Measurements from ENCODE around the gene TAS2R40.
"Not testable (repeated sequence)": the region's sequence is repeated elsewhere in the genome, so short reads cannot be mapped to it uniquely, and the experiment has no call there.

The TAS2R40 gene

DNA sequence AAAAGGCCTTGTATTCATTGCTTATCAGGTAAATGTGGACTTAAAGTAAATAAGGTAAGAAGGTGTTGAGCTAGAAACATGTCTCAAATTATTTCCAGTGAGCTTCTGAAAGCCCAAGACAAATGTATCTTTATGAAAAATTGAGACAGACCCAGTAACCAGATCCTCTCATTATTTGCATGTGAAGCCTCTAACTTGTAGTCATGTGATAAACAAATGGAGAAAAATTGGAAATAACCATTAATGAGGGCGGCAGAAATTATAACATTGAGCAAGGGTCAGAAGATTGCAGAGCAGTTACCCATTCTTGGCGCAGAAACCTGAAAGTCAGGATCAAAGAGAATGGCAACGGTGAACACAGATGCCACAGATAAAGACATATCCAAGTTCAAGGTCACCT, at the start of gene TAS2R40:
Gene TAS2R40, plus strand, starts transcription at position 301 of the 400 bp plus-strand sequence. Its CDS starts 42 bp downstream, at position 343.
- DNase-seq = no peak

DNA sequence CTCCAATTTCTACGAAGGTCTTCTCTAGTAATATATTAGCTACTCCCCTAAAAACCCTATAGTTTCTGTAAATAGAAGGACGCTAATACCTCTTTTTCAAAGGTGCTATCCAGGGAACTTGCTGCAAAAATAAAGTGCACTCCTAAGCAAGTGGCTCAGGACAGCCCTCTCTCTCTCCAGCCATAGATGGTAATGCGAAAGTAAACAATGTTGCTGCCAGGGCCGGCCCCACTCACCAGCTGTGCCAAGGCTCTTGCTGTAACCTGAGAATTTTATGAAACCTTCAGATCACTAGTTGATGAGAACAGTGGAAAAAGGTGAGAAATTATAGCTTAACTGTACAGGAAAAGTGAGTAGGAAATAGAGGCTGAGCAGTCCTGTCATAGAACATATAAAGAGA, 49.5 kb upstream of the TAS2R40 start:
- DNase-seq = no peak

DNA sequence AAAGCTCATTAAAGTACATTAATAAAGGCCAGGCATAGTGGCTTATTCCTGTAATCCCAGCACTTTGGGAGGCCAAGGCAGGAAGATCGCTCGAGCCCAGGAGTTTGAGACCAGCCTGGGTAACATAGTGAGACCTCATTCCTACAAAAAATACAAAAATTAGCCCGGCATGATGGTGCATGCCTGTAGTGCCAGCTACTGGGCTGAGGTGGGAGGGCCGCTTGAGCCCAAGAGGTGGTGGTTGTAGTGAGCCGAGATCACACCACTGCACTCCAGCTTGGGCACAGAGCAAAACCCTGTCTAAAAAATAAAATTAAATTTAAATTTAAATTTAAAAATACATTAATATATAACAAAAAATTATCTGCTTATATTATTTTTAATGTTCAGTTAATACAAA, 45.7 kb upstream of the TAS2R40 start:
- no peak for DNase-seq

DNA sequence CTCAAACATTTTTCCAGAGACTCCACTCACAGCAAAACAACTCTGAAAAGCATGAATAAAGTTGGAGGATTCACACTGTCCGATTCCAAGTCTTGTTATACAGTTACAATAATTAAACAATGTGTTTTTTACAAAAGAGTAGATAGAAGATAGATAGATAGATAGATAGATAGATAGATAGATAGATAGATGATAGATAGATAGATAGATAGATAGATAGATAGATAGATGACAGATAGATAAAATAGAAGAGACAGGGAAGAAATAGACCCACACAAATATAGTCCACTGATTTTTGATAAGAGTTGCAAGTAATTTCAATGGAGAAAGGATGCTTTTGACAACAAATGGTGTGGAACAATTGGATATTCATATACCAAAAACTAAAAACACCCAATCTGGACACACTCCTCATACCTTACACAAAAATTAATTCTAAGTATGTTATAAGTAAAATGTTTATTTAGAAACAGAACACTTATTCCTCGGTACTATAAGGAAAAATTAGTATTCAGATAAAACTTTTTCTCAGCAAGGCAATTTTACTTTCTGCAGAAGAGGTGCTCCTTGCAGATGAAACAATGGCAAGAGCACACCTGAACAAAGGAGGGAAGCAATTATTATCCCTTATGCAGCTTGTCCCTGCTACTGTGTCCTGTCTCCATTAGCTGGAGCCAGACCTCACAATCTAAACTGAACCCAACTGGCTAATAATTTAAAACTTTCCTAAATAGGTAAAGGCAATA, 44.3 kb upstream of the TAS2R40 start:
- no peak for DNase-seq

DNA sequence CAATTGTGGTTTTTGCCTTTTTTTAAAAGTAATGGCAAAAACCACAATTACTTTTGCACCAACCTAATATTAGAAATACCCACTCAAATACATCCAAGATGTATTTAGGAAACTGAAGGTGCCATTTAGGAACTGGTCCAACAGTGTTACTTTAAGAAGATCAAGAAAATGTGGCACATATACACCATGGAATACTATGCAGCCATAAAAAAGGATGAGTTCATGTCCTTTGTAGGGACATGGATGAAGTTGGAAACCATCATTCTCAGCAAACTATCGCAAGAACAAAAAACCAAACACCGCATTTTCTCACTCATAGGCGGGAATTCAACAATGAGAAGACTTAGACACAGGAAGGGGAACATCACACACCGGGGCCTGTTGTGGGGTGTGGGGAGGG, 41.1 kb upstream of the TAS2R40 start:
- not testable (repeated sequence) for DNase-seq

DNA sequence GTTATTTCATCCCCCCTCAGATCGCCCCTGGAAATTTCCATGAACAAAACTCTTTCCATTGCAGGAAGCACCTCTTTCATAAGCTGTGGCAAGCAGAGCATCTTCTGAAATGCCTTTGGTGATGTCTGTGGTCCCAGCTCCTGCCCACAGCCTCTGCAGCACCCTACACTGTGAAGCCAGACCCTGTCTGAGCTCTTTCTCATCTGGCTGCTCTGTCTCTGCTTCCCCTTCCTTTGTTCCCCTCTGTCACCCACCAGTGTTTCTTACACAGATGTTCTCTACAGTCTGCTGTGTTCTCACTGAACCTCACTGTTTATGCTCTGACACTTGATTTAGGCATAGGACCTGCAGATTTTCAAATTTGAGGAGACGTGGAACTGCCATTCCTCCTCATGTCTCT, 40.5 kb upstream of the TAS2R40 start:
- DNase-seq = no peak

DNA sequence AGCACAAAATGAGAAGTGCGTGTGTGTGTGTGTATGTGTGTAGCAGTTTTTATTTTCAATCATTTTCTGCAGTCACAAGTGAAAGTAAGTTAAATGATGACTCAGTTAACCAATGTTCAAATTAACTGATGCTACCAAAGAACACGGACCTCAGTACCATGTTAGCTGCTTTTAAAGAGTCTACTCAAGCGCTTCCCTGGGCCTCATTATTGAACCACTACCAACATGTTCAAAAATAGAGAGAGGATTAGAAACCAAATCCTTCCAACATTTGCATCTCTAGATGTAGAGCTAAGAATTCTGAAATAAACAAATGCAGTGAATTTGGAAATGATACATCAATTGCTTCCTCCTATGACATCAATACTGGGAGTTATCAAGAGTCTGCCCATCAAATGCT, 38.8 kb upstream of the TAS2R40 start, which contains the start of gene TAS2R39:
Gene TAS2R39, plus strand, starts transcription at position 396 of the 400 bp plus-strand sequence. Its CDS starts 0 bp downstream, at position 396.
- no peak for DNase-seq

DNA sequence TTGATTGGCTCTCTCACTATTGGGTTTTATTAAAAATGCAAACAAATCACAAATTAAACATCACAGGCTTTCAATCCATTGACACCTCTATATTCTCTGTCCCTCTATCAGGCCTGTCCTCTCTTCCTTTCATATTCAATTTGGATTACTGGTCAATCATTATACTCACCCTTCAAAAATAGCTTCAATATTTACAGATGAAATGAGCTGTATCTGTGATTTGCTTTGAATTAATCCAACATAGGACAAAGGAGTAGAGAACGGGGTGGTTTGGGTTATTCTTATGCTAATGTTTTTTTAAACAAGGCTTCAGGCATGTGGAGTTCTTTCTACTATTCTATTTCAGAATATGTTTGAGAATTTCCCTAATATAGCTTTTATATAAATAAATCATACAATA, 36.3 kb upstream of the TAS2R40 start:
- DNase-seq = no peak

DNA sequence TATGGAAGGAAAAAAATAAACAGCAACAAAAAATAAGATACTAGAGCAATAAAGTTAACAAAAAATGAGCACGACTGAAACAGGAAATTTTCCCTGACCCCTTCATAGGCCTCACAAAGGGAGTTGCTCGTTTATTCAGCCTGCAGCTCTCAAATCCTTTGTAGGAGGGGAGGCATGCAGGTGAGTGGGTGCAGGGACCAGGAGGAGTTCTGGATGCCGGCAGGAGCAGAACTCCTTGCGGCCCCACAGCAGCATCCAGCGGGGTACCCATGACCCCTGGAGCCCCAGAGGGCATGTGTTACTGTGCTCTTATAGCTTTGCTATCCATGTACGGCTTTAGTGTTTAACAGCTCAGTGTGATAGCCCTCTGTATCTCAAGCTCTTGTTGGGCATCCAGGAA, 32.8 kb upstream of the TAS2R40 start:
- no peak for DNase-seq

DNA sequence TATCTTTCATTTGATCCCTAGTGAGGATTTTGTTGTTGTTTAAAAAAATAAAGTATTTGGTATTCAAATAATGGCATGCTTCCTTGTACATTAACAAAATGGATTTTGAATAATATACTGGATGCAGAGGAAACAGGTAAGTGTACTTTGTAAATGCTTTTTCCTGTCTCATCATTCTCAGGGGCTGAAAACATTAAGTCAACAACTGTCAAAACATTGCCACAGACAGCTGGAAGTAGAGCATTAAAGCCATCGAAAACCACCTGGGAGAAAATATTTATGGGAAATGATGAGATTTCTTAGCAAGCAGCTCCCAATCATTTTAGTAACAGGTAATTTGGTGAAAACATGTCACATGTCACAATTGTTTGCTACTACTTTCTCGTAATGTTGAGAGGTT, 28.0 kb upstream of the TAS2R40 start:
- no peak for DNase-seq

DNA sequence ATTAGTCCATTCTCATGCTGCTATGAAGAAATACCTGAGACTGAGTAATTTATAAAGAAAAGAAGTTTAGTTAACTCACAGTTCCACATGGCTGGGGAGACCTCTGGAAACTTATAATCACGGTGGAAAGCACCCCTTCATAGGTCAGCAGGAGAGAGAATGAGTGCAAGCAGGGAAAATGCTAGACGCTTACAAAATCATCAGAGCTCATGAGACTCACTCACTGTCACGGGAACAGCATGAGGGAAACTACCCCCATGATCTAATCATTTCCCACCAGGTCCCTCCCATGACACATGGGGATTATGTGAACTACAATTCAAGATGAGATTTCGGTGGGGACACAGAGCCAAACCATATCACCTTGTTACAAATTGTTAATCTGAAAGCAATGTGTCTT, 22.8 kb upstream of the TAS2R40 start:
- DNase-seq = no peak

DNA sequence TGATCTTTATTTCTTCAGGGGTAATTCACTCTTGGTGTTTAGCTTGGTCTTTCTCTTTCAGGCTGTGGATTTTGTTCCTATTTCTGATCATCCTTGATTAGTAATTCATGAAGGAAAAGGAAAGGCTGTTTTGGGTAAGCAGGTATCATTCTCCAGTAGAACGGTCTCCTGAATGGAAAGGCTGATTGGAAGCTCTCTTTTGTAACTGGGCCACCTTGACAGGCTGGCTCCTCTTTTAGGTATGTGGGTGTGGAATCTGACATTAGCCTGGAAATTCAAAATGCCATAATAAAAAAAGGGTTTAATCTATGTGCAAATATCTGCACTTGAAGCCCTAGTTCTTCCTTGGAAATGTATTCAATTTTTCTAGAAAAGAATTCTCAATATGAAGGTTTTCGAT, 19.7 kb upstream of the TAS2R40 start:
- DNase-seq = no peak

DNA sequence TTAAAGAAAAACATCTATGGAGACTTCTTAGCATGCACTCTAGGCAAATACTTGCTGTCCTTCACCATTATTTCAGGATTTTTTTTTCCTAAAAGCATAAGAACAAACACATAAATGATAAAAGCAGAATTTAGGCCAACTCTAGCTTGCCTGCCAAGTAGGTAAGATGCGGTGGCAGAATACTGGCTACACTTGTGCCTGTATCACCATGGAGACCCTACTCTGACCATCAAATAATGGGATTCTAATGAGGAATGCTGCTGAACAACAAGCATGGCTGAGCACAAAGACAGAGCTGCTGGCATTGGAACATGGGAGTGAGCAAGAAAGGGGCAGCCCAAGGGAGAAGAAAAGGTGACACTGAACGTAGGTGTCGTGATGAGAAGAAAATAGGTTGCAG, 18.5 kb upstream of the TAS2R40 start:
- DNase-seq = no peak

DNA sequence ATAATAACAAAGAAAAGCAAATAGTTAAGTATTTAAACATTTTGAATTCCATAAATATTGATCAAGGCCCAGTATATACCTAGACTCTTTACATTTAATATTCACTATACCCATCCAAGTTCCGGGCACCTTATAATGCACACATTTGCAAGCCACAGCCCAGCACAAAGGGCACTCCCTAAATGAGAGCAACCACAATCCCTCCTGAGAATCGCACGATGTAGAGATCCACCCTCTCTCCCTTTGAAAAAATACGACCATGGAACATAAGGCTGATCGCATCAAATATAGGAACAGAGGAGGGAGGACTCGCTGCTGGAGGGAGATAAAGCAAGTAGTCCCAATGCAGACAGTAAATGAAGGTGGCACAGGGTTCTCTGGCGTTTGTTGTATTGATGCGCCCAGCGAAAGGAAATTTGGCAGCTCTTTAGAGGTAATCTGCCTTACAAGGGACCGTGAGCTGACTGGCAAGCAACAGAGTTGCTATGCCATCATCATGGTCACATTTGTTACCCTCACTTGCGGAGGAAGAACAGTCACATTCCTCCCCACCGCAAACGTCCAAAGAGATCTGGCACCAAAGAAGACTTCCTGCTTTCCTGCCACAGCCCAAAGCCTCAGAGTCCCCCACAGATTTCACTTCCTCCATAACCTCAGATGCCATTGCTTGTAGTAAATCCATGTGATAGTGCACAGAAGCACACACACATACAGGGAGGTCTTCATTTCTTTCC, 16.1 kb upstream of the TAS2R40 start:
- DNase-seq = no peak

DNA sequence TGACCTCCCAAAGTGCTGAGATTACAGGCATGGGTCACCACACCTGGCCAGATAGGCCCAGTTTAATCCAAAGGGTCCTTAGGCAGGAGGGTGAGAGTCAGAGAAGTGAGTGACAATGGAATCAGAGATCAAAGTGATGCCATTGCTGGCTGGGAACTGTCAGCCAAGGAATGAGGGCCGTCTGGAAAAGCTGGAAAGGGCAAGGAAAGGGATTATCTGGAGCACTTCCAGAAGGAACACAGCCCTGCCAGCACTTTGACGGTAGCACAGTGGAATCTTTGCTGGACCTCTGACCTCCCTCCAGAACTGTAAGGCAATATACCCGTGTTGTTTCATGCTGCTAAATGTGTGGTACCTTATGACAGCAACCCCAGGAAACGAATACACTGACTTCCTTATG, 11.3 kb upstream of the TAS2R40 start:
- no peak for DNase-seq

DNA sequence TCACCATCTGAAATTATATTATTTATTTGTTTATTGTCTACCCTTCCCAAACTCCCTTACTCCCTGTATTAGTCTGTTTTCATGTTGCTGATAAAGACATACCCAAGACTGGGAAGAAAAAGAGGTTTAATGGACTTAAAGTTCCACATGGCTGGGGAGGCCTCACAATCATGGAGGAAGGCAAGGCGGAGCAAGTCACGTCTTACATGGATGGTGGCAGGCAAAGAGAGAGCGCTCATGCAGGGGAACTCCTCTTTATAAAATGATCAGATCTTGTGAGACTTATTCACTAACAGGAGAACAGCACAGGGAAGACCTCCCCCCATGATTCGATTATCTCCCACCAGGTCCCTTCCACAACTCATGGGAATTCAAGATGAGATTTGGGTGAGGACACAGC, 8.4 kb upstream of the TAS2R40 start:
- not testable (repeated sequence) for DNase-seq

DNA sequence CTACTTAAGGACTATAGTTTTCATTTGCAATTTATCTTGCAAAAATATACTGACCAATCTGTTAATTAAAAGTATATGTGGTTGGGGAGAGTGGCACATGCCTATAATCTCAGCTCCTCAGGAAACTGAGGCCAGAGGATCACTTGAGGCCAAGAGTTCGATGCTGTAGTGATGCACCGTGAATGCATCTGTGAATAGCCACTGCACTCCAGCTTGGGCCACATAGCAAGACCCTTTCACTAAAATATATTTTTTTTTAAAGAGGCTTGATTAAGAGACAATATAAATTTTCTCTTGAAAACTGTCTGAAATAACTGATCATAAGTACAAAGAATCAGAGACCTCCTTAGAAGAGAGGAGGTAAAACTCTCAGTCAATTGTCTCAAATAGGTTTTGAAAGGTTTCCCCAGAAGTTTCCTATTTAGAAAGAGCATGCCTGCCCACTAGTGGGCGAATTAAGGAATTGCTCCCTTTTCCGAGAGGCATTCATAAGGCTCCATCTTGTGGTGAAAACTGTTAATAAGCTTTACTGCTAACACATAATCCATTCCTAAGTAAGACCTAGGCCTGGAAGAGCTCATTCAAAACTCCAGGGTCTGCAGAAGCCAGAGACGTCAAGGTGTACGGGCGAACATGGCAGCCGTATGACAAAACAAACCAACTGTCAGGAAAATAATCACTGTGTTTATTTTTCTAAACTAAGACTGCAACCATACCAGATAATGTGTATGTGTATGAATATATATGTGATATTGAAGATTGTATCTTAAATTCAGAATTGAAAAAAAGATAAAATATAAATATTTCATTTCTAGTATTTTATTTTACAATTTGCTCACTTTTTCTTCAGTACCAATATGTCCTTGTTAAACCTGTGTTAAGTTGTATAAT, 6.8 kb upstream of the TAS2R40 start:
- DNase-seq = peak; percentile 78

DNA sequence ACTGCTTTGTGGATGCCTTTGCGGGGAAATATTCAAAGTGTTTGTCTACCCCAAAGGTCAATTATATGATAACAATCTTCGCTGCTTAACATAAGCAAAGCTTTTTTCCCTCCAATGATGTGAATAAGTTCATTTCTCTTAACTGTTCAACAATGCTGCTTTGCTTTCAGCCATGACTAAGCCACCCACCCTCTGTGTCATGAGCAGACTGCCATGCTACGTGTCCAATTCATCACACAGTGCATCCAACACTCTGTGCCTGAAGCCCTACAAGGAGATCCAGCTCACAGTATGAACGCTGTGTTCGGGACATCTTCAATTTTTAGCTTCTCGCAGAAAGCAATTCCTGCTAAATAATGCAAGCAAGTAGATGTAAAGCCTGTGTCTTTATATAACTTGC, 5.7 kb upstream of the TAS2R40 start:
- DNase-seq = peak; percentile 19

DNA sequence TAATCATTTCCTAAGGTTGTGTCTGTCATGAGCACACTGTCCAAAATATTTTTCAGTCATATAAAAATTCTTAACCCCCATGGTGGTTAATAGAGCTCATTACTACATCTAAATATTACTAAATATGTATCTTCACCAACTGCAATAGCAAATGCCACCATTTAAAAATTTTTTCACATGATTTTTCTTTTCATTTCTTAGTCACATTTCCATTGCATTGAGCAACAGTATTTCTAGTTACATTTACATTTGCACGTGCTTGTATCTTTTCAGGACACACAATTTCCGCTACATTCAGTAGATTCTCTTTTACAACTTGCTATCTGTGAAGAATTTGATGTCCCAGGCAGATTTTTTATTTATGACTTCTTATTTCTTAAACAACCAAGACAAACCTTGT, 5.2 kb upstream of the TAS2R40 start:
- DNase-seq = no peak

DNA sequence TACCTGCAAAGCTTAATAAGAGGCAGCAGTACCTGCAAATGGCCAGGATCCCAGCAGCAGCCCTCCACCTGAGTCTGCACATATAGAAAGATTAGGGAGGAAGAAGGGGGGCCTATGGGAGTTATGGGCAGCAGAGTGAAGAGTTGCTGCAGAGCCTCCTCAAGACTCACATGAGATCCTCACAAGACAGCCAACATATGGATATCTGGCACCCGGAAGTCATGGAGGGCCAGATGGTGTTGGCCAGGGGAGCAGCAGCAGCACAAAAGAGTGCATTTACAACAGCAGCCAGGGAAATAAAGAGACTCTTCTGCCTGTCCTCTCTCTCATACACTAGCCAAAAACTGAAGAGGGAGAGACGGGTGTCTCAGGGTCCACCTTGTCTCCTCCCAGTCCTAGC, 4.0 kb upstream of the TAS2R40 start:
- no peak for DNase-seq

DNA sequence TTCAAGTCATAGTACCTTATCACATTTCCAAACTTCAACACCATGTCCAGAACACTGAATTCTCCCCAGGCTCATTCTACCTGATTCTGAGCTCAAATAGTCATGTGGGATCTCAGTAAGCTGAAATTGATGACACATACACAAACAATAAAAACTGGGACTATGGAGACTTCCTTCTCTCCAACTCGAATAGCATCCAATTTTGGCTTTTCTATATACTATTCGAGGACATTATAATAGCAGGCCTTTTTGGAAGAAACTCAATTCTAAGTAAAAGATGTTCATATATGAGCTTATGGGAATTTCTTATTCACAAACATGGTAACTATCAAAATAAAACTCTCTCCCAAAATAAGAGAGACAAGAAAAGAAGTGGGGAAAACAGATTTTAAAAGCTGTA, 551 bp upstream of the TAS2R40 start:
- DNase-seq = no peak

DNA sequence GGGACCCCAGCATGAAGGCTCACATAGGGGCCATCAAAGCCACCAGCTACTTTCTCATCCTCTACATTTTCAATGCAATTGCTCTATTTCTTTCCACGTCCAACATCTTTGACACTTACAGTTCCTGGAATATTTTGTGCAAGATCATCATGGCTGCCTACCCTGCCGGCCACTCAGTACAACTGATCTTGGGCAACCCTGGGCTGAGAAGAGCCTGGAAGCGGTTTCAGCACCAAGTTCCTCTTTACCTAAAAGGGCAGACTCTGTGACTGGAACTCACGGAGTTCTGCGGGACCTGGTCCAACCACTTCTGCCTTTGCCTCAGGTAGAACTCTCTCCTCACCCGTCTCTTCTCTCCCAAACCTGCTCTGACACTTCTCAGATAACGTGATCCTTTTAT, 945 bp downstream of the TAS2R40 start:
- DNase-seq = no peak

DNA sequence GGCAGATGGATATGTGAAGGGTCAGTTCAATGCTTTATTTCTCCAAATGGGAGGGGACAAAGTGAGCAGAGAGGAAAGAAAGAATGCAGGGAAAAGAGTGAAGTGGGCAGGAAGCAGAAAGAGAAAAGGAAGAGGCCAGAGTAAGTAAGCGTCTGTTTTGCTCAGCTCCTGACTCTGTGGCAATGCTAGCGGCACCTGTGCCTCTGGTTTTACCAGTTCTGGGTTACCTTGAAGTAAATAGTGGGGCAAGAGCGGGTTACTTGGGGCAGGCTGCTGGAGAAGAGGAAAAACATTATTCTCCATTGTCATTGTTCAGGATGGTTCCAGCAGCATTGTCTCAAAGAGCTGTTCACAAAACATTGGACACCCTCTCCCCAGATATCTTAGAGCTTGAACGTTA, 1.9 kb downstream of the TAS2R40 start:
- no peak for DNase-seq

DNA sequence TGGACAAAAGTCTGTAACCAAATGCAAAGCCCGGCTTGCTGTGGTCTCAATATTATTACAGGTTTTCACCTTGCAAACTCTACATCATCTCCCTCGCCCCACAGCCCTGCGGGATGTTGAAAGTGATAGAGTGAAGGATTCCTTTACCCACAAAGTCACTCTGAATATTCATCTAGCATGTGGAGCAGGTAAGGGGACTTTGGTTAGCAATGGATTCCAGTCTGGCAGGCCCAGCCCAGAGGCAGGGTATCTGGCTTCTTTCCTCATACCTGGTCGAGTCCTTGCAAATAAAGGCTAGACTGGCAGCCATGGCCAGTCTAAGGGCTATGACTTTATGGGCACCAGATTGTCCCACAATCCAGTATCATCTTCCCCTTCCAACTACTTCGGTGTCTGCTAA, 3.2 kb downstream of the TAS2R40 start:
- no peak for DNase-seq
